ENCODE measurements around the gene SLC2A9. TPM values are rescaled to one million over a fixed set of nuclear protein-coding genes. Genes with fewer than 3 reads are reported as not detected.
"Not testable (repeated sequence)": the region's sequence is repeated elsewhere in the genome, so short reads cannot be mapped to it uniquely, and the experiment has no call there.

The SLC2A9 gene
- total RNA-seq, 1 experiment from 2014 or later: 1.8 TPM

- TF ChIP-seq CTCF (IDR thresholded peaks at IDR 0.05; ENCODE audit: unreplicated experiment): no peak
- no peaks in the 10 kb centered on the region for H3K9me3 Mint-ChIP-seq (ENCODE audit: low read depth, unreplicated experiment)
- H3K4me1 Mint-ChIP-seq (ENCODE audit: low read depth, unreplicated experiment): no peaks in the 10 kb centered on the region
- no peak for DNase-seq
- CTCF ChIA-PET: no interaction called here
- no peaks in the 10 kb centered on the region for H3K27me3 Mint-ChIP-seq (ENCODE audit: unreplicated experiment)
- no peak overlapping the region for H3K4me3 Mint-ChIP-seq (ENCODE audit: low read depth, unreplicated experiment)
- intact Hi-C loops (cut with micrococcal nuclease; ENCODE audit: unreplicated experiment): no loop called here
- H3K36me3 Mint-ChIP-seq (ENCODE audit: insufficient read depth, unreplicated experiment): no peaks in the 10 kb centered on the region
- no TSS peak for BruUV-seq (replicated peaks)
- no peak overlapping the region for H3K27ac Mint-ChIP-seq (ENCODE audit: unreplicated experiment)
Observed at GRCh38 chr4:9792381-9792780, 228.9 kb downstream of the SLC2A9 start.

DNA sequence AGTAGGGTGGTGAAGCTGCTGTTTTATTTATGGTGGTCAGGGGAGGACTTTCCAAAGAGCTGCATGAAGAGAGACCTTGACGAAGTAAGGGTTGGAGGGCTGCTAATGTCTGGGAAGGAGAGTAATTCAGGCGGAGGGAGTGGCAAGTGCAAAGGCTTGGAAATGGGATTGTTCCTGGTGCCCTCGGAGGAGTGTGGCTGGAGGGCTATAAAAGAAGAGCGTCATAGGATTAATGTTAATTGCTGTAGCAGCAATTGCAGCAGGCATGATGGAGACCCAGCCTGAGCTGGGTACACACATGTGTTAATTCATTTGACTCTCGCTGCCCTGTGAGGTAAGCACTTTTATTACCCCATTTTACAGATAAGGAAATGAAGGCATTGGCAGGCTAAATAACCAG, 235.4 kb downstream of the SLC2A9 start:
- H3K27me3 Mint-ChIP-seq (ENCODE audit: unreplicated experiment); H3K9me3 Mint-ChIP-seq (ENCODE audit: low read depth, unreplicated experiment); DNase-seq; CTCF ChIA-PET; H3K27ac Mint-ChIP-seq (ENCODE audit: unreplicated experiment); intact Hi-C loops (cut with micrococcal nuclease; ENCODE audit: unreplicated experiment); BruUV-seq (replicated peaks); H3K4me1 Mint-ChIP-seq (ENCODE audit: low read depth, unreplicated experiment); H3K36me3 Mint-ChIP-seq (ENCODE audit: insufficient read depth, unreplicated experiment); H3K4me3 Mint-ChIP-seq (ENCODE audit: low read depth, unreplicated experiment): not testable (repeated sequence)

DNA sequence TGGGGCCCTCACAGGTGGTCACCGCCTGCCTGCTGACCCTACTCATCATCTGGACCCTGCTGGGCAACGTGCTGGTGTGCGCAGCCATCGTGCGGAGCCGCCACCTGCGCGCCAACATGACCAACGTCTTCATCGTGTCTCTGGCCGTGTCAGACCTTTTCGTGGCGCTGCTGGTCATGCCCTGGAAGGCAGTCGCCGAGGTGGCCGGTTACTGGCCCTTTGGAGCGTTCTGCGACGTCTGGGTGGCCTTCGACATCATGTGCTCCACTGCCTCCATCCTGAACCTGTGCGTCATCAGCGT, 239.2 kb downstream of the SLC2A9 start:
- Mint-ChIP-seq H3K4me3 (ENCODE audit: low read depth, unreplicated experiment) (no peak overlapping the region), H3K4me1 (ENCODE audit: low read depth, unreplicated experiment) (no peaks in the 10 kb centered on the region), H3K27me3 (ENCODE audit: unreplicated experiment) (peaks cover 28% of the 10 kb centered on the region), H3K36me3 (ENCODE audit: insufficient read depth, unreplicated experiment) (no peaks in the 10 kb centered on the region), H3K27ac (ENCODE audit: unreplicated experiment) (no peak overlapping the region), H3K9me3 (ENCODE audit: low read depth, unreplicated experiment) (no peaks in the 10 kb centered on the region)
- CTCF ChIA-PET: no interaction called here
- no TSS peak for BruUV-seq (replicated peaks)
- TF ChIP-seq CTCF (IDR thresholded peaks at IDR 0.05; ENCODE audit: unreplicated experiment): no peak
- intact Hi-C loops (cut with micrococcal nuclease; ENCODE audit: unreplicated experiment): no loop called here
- DNase-seq: no peak

GRCh38 chr4:9781343-9782135, 239.8 kb downstream of the SLC2A9 start, which contains the start of gene DRD5:
Gene DRD5, plus strand, starts transcription at chr4:9781634. Its CDS starts 396 bp downstream, at chr4:9782030.
- Mint-ChIP-seq H3K4me1 (ENCODE audit: low read depth, unreplicated experiment) (no peaks in the 10 kb centered on the region), H3K4me3 (ENCODE audit: low read depth, unreplicated experiment) (no peak within 1 kb of the TSS), H3K36me3 (ENCODE audit: insufficient read depth, unreplicated experiment) (no peaks in the 10 kb centered on the region), H3K27ac (ENCODE audit: unreplicated experiment) (no peak within 1 kb of the TSS), H3K9me3 (ENCODE audit: low read depth, unreplicated experiment) (no peaks in the 10 kb centered on the region), H3K27me3 (ENCODE audit: unreplicated experiment) (peaks cover 28% of the 10 kb centered on the region)
- no peak for TF ChIP-seq CTCF (IDR thresholded peaks at IDR 0.05; ENCODE audit: unreplicated experiment)
- BruUV-seq (replicated peaks): no TSS peak
- intact Hi-C loops (cut with micrococcal nuclease; ENCODE audit: unreplicated experiment): no loop called here
- DNase-seq: no peak
- CTCF ChIA-PET: no interaction called here

Other genes with a start within 250 kb of the SLC2A9 start
- not detected in 2 replicates for gene DRD5, start 239.9 kb downstream of the SLC2A9 start, total RNA-seq (2022)
- gene WDR1, start 95.3 kb upstream of the SLC2A9 start, total RNA-seq (2022): 188 and 199 TPM in 2 replicates

Data from Calu3 (cell line).